Prostate gland (tissue), 2 donors: ENCODE measurements around the gene CD151. TPM values are rescaled to one million over a fixed set of nuclear protein-coding genes. Genes with fewer than 3 reads are reported as not detected.

Source experiments
- DNase-seq: peaks from one replicate; pipeline ENCODE4 v3.0.0-alpha.2; 2019; ENCODE audit warnings: low spot score
- H3K27ac ChIP-seq, 2 donors: fragments of 200-600 bp; sonication (generic); 2 replicates each; pipeline ENCODE4 v1.5.1; 2017 to 2019
- H3K27me3 ChIP-seq: fragments of 200-600 bp; sonication (generic); replicated peaks from 2 replicates; pipeline ENCODE4 v1.5.1; 2019; ENCODE audit not compliant: insufficient read depth
- H3K36me3 ChIP-seq, 2 donors: fragments of 200-600 bp; sonication (generic); 1 replicate in 1 of 2; 2 replicates in 1 of 2; pipeline versions ENCODE4 v1.5.1 to v1.8.1; 2017 to 2019
- H3K4me1 ChIP-seq: fragments of 200-600 bp; sonication (generic); replicated peaks from 2 replicates; pipeline ENCODE4 v1.5.1; 2019
- H3K4me3 ChIP-seq, 2 donors: fragments of 200-600 bp; sonication (generic); 2 replicates each; pipeline ENCODE4 v1.5.1; 2017 to 2019
- H3K9me3 ChIP-seq: fragments of 200-600 bp; sonication (generic); 2 replicates; pipeline ENCODE4 v1.5.1; 2017
- POLR2A ChIP-seq: fragments of 450-650 bp; IDR thresholded peaks from one replicate; pipeline ENCODE4 v1.6.1; 2016; ENCODE audit warnings: antibody characterized with exemption, mild to moderate bottlenecking
- POLR2AphosphoS5 ChIP-seq: sonication (generic); formaldehyde crosslinking; IDR thresholded peaks from one replicate; pipeline ENCODE4 v1.6.1; 2017; ENCODE audit warnings: antibody characterized with exemption
- WGBS: methylation state at CpG from one replicate; pipeline ENCODE4 v1.1.5; 2018; 5-methylcytosine and 5-hydroxymethylcytosine counted together
- intact Hi-C: fragments of 100-400 bp; cut with DNase I; formaldehyde crosslinking; loops from one replicate; pipeline ENCODE4 v1.14.2; 2022
- total RNA-seq, 2 donors: library from RNA; depleted of rRNA; stranded (reverse); fragments of >200 nt; gene quantifications; one replicate each; pipeline ENCODE4 v1.1.0, GENCODE V29; 2016
- TF ChIP-seq, protein P1 (sequence below), 4 experiments: fragments of 200-600 bp in 2 of 4; fragments of 450-650 bp in 2 of 4; sonication (generic) in 2 of 4; IDR thresholded peaks; 1 replicate in 3 of 4; 2 replicates in 1 of 4; pipeline ENCODE4 v1.5.1; 2016 to 2019; ENCODE audit warnings: antibody characterized with exemption in 4 of 4, mild to moderate bottlenecking in 2 of 4, moderate library complexity in 2 of 4

The CD151 gene
- total RNA-seq, 2 donors from 2014 or later = 313 to 362 TPM

- WGBS = 81% methylated on average over 14 of the region's 14 CpGs
- H3K36me3 ChIP-seq = no peaks in the 10 kb centered on the region
- no peaks in the 10 kb centered on the region for H3K27me3 ChIP-seq
- no peaks in the 10 kb centered on the region for H3K9me3 ChIP-seq
- intact Hi-C loops = no loop called here
- no peaks in the 10 kb centered on the region for H3K4me1 ChIP-seq
- H3K4me3 ChIP-seq = no peak overlapping the region
- TF ChIP-seq, protein P1, sequence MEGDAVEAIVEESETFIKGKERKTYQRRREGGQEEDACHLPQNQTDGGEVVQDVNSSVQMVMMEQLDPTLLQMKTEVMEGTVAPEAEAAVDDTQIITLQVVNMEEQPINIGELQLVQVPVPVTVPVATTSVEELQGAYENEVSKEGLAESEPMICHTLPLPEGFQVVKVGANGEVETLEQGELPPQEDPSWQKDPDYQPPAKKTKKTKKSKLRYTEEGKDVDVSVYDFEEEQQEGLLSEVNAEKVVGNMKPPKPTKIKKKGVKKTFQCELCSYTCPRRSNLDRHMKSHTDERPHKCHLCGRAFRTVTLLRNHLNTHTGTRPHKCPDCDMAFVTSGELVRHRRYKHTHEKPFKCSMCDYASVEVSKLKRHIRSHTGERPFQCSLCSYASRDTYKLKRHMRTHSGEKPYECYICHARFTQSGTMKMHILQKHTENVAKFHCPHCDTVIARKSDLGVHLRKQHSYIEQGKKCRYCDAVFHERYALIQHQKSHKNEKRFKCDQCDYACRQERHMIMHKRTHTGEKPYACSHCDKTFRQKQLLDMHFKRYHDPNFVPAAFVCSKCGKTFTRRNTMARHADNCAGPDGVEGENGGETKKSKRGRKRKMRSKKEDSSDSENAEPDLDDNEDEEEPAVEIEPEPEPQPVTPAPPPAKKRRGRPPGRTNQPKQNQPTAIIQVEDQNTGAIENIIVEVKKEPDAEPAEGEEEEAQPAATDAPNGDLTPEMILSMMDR (IDR thresholded peaks at IDR 0.05) = no peak
- no peak for TF ChIP-seq POLR2AphosphoS5
- TF ChIP-seq POLR2A = no peak
- no peak overlapping the region for H3K27ac ChIP-seq
- DNase-seq = no peak
Measured at GRCh38 chr11:882596-882995, 49.8 kb downstream of the CD151 start.

DNA sequence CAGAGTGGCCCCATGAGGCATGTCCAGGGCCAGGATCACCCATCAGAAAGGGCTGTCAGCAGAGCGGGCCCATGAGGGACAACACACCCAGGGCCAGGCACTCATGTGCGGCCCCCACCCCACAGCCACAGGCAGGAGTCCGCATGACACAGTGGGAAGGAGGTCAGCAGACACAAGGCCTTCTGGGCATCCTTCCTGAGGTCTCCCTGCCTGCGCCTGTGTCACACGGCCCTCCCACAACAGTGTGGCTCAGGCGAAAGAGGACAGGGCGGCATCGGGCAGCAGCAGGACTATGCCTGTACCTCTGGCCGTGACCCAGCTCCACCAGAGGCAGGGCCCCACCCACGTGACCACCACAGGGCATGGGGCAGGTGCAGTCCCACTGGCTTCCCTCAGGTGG is 50.8 kb downstream of the CD151 start:
- H3K4me1 ChIP-seq = no peaks in the 10 kb centered on the region
- H3K27me3 ChIP-seq = no peaks in the 10 kb centered on the region
- no peak overlapping the region for H3K27ac ChIP-seq
- TF ChIP-seq POLR2A (no peak), POLR2AphosphoS5 (no peak)
- TF ChIP-seq, protein P1 (IDR thresholded peaks at IDR 0.05) = no peak
- intact Hi-C loops = no loop called here
- WGBS = 83% methylated on average over 10 of the region's 10 CpGs
- H3K36me3 ChIP-seq = no peaks in the 10 kb centered on the region
- no peaks in the 10 kb centered on the region for H3K9me3 ChIP-seq
- no peak overlapping the region for H3K4me3 ChIP-seq
- no peak for DNase-seq

GRCh38 chr11:884578-885070 is 51.9 kb downstream of the CD151 start:
- no peaks in the 10 kb centered on the region for H3K36me3 ChIP-seq
- DNase-seq = no peak
- H3K27me3 ChIP-seq = no peaks in the 10 kb centered on the region
- no peak for TF ChIP-seq POLR2AphosphoS5
- no peak for TF ChIP-seq POLR2A
- TF ChIP-seq, protein P1 (IDR thresholded peaks at IDR 0.05) = no peak
- no peak overlapping the region for H3K4me3 ChIP-seq
- WGBS = 84% methylated on average over 16 of the region's 16 CpGs
- intact Hi-C loops = no loop called here
- no peak overlapping the region for H3K27ac ChIP-seq
- no peaks in the 10 kb centered on the region for H3K9me3 ChIP-seq
- no peaks in the 10 kb centered on the region for H3K4me1 ChIP-seq

DNA sequence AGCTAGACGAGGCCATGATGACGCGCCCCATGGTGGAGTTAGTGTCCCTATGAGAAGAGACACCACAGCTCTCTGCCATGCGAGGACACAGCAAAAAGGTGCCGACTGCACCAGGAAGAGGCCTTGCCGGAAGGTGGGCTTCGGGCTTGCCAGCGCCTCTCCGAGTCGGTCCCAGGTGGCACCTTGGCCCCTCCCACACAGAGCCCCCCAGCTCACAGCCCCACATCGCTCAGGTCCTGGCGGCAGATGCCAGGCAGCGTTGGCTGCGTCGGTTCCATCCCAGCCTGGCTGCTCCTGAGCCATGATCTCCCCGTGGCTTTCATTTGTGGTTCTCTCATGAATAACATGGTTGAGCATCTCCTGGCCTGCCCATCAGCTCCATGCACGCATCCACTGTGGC is 53.8 kb downstream of the CD151 start:
- 93% methylated on average over 17 of the region's 17 CpGs for WGBS
- Histone ChIP-seq H3K27ac (no peak overlapping the region), H3K4me3 (no peak overlapping the region), H3K36me3 (no peaks in the 10 kb centered on the region), H3K9me3 (no peaks in the 10 kb centered on the region), H3K27me3 (no peaks in the 10 kb centered on the region), H3K4me1 (no peaks in the 10 kb centered on the region)
- TF ChIP-seq, protein P1 (IDR thresholded peaks at IDR 0.05) = no peak
- TF ChIP-seq POLR2AphosphoS5 = no peak
- TF ChIP-seq POLR2A = no peak
- intact Hi-C loops = no loop called here
- DNase-seq = no peak

- no peaks in the 10 kb centered on the region for H3K36me3 ChIP-seq
- WGBS = 95% methylated on average over 14 of the region's 14 CpGs
Measured at GRCh38 chr11:887589-887988, 54.8 kb downstream of the CD151 start.

More at GRCh38 chr11:887589-887988, 54.8 kb downstream of the CD151 start:
- Histone ChIP-seq H3K4me1 (no peaks in the 10 kb centered on the region), H3K27me3 (no peaks in the 10 kb centered on the region), H3K4me3 (no peak overlapping the region), H3K27ac (no peak overlapping the region), H3K9me3 (no peaks in the 10 kb centered on the region)
- TF ChIP-seq POLR2AphosphoS5 (no peak), POLR2A (no peak)
- TF ChIP-seq, protein P1 (IDR thresholded peaks at IDR 0.05) = no peak
- no peak for DNase-seq
- intact Hi-C loops = no loop called here
